Bronchial epithelial cell (primary cell): Measurements from ENCODE around the gene CHURC1. TPM values are rescaled to one million over a fixed set of nuclear protein-coding genes. Genes with fewer than 3 reads are reported as not detected.
A peak's percentile ranks its signal among the peaks of the same experiment; 100 is the strongest.

ENCODE experiments used
- DNase-seq: peaks from one replicate; pipeline ENCODE4 v3.0.0-alpha.2; 2010; ENCODE audit warnings: low read depth
- FAIRE-seq: peaks from 2 replicates; lab custom pipeline; 2011; peaks lifted over from hg19 to GRCh38; lab: Jason Lieb, UNC
- H3K27me3 ChIP-seq: 2 replicates; pipeline ENCODE4 v1.5.1; 2011; ENCODE audit warnings: low read length; ENCODE audit not compliant: control insufficient read depth, insufficient read depth
- H3K36me3 ChIP-seq: 2 replicates; pipeline ENCODE4 v1.5.1; 2011; ENCODE audit warnings: low read length; ENCODE audit not compliant: control insufficient read depth, insufficient read depth
- H3K4me3 ChIP-seq: 2 replicates; pipeline ENCODE4 v1.5.1; 2011; ENCODE audit warnings: mild to moderate bottlenecking, low read depth, low read length, control low read depth
- CTCF ChIP-seq: IDR thresholded peaks from 2 replicates; pipeline ENCODE4 v1.5.1; 2011; ENCODE audit warnings: mild to moderate bottlenecking, moderate library complexity, low read length, control low read depth, inconsistent platforms; ENCODE audit not compliant: insufficient read depth, severe bottlenecking
- total RNA-seq: library from RNA; depleted of rRNA; stranded (reverse); fragments of >200 nt; gene quantifications from 2 replicates; pipeline ENCODE4 v1.2.1, GENCODE V29; 2014

CHURC1 gene
- total RNA-seq, 1 donor from 2014 or later: 21.9 TPM

DNA sequence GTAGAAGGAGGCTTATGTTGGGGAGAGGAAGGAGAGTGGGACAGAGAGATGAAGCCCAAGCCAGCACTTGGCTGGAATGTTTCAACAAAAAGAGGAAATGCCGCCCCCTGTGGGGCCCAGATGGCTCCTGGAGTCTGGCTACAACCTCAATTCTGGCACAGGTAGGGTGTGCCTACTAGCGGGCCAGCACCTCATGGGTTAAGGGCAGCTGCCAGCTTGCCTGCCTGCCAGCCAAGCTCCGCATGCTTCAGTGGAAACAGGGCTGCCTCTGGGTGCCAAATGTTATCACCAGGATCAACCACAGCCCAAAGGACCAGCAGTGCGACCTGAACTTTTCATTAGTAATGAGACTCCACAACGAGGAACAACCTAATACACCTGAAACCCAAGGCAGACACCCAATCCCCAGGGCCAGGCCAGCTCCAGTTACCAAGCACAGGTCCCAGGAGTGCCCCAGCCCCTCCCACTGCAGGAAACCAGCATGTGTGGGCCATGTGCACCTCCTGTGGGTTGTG, 46.6 kb downstream of the CHURC1 start:
- peak; percentile 39 for TF ChIP-seq CTCF
- no peak overlapping the region for H3K4me3 ChIP-seq
- H3K36me3 ChIP-seq: no peaks in the 10 kb centered on the region
- FAIRE-seq: peak; percentile 50
- H3K27me3 ChIP-seq: no peaks in the 10 kb centered on the region
- no peak for DNase-seq

DNA sequence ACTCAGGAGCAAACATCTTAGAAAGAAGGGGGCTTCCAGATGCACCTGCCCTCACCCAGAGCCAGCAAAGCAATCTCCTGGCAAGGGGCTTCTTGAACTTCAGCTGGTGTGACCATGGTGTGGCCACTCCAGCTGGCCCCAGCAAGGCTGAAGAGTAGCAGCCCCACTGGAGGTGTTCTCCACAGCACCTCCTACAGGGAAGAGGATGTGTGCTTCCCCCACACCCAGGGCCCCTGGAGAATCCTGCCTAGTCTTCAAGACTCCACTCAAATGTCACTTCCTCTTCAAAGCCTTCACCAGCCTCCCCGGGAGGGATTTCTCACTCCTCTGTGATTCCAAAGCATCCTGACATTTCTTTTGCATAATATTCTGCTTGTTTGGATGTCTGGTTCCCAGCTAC, 49.4 kb downstream of the CHURC1 start:
- Histone ChIP-seq H3K27me3 (no peaks in the 10 kb centered on the region), H3K36me3 (no peaks in the 10 kb centered on the region), H3K4me3 (no peak overlapping the region)
- DNase-seq: no peak
- FAIRE-seq: no peak
- TF ChIP-seq CTCF: no peak

DNA sequence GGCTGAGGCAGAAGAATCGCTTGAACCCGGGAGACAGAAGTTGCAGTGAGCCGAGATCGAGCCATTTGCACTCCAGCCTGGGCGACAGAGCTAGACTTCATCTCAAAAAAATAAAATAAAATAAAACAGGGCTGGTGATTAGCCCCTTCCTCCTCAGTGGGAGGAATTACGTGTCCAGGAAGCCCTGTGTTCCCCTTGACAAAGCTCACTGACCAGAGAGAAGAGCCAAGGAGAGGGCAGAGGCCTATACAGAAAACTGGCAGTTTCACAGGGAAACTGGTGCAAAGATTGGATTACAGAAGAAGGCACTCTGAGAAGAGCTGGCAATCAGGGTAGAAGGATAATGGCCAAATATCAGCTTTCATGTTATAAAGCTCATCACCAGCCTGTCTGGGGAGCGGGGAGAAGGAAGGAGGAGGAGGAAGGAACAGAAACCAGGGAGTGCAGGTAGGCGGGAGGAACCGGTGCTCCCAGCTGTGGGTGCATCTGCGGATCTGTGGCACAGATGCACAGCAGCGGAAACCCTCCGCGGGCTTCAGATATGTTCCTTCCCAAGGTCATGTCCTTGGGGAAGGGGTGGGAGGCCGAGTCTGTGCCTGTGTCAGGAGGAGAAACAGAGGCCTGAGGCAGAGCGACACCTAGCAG, 51.2 kb downstream of the CHURC1 start:
- DNase-seq (no peak), FAIRE-seq (no peak)
- no peaks in the 10 kb centered on the region for H3K27me3 ChIP-seq
- H3K36me3 ChIP-seq: no peaks in the 10 kb centered on the region
- H3K4me3 ChIP-seq: no peak overlapping the region
- TF ChIP-seq CTCF: no peak

GRCh38 chr14:64966976-64967375, 52.7 kb downstream of the CHURC1 start:
- H3K36me3 ChIP-seq: no peaks in the 10 kb centered on the region
- no peak overlapping the region for H3K4me3 ChIP-seq
- no peak for TF ChIP-seq CTCF
- peak; percentile 29 for DNase-seq
- H3K27me3 ChIP-seq: peaks cover 3% of the 10 kb centered on the region
- FAIRE-seq: peak; percentile 18

GRCh38 chr14:64968167-64968566, 53.9 kb downstream of the CHURC1 start:
- no peak for TF ChIP-seq CTCF
- Histone ChIP-seq H3K27me3 (peaks cover 3% of the 10 kb centered on the region), H3K36me3 (no peaks in the 10 kb centered on the region), H3K4me3 (no peak overlapping the region)
- DNase-seq (no peak), FAIRE-seq (no peak)

DNA sequence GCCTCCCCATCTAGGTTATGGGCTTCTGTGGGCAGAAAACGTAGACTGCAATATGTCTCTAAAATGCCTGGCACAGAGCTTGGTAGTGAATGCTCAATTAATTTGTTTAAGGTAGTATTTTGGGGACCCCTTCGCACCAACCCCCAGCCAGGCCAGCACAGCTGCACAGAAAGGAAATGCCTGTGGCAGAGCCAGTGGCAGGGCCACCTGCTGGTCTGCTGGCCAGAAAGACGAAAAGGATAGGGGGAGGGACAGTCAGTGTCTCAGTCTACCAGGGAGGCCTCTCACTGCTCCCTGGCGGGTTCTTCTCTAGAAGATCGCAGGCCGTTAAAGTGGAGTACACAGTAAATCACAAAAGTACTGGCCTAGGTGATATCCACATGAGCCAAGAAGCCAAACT, 54.4 kb downstream of the CHURC1 start:
- H3K27me3 ChIP-seq: peaks cover 3% of the 10 kb centered on the region
- DNase-seq (no peak), FAIRE-seq (no peak)
- TF ChIP-seq CTCF: no peak
- H3K36me3 ChIP-seq: no peaks in the 10 kb centered on the region
- H3K4me3 ChIP-seq: no peak overlapping the region
